ENCODE results near the gene WNK2.
A peak's percentile ranks its signal among the peaks of the same experiment; 100 is the strongest.

Gene WNK2

DNA sequence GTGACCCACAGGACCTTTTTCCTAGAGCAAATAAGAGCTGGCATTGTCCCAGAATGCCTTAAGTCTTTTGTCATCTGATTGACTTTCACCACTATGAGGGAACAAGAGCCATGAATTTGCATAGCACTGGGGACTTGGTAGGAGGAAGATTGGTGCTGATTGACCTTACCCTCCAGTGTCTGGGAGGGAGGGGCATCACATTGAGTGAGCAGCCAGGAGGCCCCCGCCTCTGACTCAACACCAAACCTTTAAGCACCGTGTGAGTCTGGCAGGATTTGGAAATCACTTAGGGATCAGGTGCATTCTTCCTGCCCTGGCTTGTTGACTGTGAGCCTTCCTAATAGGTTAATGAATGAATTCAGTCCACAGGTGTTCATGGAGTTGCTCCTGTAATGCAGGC is 40.7 kb downstream of the WNK2 start:
- Histone ChIP-seq H3K79me2 (ENCODE audit: low read length) (no peaks in the 10 kb centered on the region), H3K27ac (ENCODE audit: low read length) (no peak overlapping the region), H3K4me3 (ENCODE audit: low read length) (no peak overlapping the region), H3K4me1 (ENCODE audit: low read length) (peaks cover 16% of the 10 kb centered on the region), H3K9ac (ENCODE audit: low read length) (no peak overlapping the region), H4K20me1 (ENCODE audit: insufficient read depth, low read length) (no peaks in the 10 kb centered on the region), H3K36me3 (replicated peaks; ENCODE audit: low read depth, low read length) (no peaks in the 10 kb centered on the region), H2AFZ (ENCODE audit: low read depth, low read length) (no peak overlapping the region), H3K9me3 (ENCODE audit: insufficient read depth, low read length) (no peaks in the 10 kb centered on the region), H3K4me2 (ENCODE audit: low read length) (no peak overlapping the region), H3K27me3 (ENCODE audit: low read depth, low read length) (no peaks in the 10 kb centered on the region)
- TF ChIP-seq, protein P1, sequence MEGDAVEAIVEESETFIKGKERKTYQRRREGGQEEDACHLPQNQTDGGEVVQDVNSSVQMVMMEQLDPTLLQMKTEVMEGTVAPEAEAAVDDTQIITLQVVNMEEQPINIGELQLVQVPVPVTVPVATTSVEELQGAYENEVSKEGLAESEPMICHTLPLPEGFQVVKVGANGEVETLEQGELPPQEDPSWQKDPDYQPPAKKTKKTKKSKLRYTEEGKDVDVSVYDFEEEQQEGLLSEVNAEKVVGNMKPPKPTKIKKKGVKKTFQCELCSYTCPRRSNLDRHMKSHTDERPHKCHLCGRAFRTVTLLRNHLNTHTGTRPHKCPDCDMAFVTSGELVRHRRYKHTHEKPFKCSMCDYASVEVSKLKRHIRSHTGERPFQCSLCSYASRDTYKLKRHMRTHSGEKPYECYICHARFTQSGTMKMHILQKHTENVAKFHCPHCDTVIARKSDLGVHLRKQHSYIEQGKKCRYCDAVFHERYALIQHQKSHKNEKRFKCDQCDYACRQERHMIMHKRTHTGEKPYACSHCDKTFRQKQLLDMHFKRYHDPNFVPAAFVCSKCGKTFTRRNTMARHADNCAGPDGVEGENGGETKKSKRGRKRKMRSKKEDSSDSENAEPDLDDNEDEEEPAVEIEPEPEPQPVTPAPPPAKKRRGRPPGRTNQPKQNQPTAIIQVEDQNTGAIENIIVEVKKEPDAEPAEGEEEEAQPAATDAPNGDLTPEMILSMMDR (IDR thresholded peaks at IDR 0.05; ENCODE audit: low read depth, low read length) = no peak
- no peak for TF ChIP-seq EZH2phosphoT487 (IDR thresholded peaks at IDR 0.05; ENCODE audit: low read depth)

DNA sequence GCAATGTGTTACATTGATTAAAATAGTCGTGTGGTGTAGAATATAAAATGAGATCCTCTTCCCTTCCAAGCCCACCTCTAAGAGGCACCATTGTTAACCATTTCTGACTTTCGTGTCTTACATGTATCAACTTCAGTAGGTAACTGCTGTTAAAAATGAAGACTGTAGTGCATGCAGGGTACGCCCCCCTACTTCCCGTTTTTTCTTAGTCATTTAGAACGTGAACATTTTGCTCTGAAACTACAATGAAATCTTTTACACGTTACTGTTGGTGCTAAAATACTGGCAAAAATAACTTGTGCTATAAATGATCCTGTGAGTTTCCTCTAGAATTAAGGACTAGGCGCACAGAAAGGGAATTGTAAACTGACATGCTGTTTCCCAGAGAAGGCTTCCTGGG is 41.5 kb downstream of the WNK2 start:
- H3K4me2 ChIP-seq (ENCODE audit: low read length) = peak overlapping the region; percentile 60
- H3K79me2 ChIP-seq (ENCODE audit: low read length) = no peaks in the 10 kb centered on the region
- H4K20me1 ChIP-seq (ENCODE audit: insufficient read depth, low read length) = no peaks in the 10 kb centered on the region
- TF ChIP-seq, protein P1 (IDR thresholded peaks at IDR 0.05; ENCODE audit: low read depth, low read length) = no peak
- no peak for TF ChIP-seq EZH2phosphoT487 (IDR thresholded peaks at IDR 0.05; ENCODE audit: low read depth)
- H3K27me3 ChIP-seq (ENCODE audit: low read depth, low read length) = no peaks in the 10 kb centered on the region
- H3K4me1 ChIP-seq (ENCODE audit: low read length) = peaks cover 16% of the 10 kb centered on the region
- no peak overlapping the region for H3K9ac ChIP-seq (ENCODE audit: low read length)
- peak overlapping the region; percentile 43 for H2AFZ ChIP-seq (ENCODE audit: low read depth, low read length)
- peak overlapping the region; percentile 54 for H3K4me3 ChIP-seq (ENCODE audit: low read length)
- no peak overlapping the region for H3K27ac ChIP-seq (ENCODE audit: low read length)
- no peaks in the 10 kb centered on the region for H3K9me3 ChIP-seq (ENCODE audit: insufficient read depth, low read length)
- no peaks in the 10 kb centered on the region for H3K36me3 ChIP-seq (replicated peaks; ENCODE audit: low read depth, low read length)

DNA sequence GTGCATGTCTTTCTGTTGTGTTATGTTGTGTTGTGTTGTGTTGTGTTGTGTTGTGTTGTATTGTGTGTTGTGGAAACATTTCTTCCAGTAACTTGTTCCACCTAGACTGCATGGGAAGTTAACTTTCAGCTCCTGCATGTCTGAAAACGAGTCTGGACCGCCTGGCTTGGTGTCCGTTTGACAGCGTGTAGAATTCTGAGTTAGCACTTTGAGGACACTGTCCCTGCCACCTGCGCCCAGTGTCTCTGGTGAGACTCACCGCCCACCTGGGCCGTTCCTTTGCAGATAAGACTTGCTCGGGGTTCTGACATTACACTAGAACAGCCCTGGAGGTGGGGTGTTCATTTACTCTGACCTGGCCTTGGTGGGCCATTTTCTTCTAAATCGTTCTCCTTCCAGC is 42.0 kb downstream of the WNK2 start:
- Histone ChIP-seq H3K9me3 (ENCODE audit: insufficient read depth, low read length) (no peaks in the 10 kb centered on the region), H3K4me1 (ENCODE audit: low read length) (peaks cover 16% of the 10 kb centered on the region), H3K9ac (ENCODE audit: low read length) (no peak overlapping the region), H3K4me3 (ENCODE audit: low read length) (peak overlapping the region; percentile 54), H3K27me3 (ENCODE audit: low read depth, low read length) (no peaks in the 10 kb centered on the region), H3K79me2 (ENCODE audit: low read length) (no peaks in the 10 kb centered on the region), H3K36me3 (replicated peaks; ENCODE audit: low read depth, low read length) (no peaks in the 10 kb centered on the region), H4K20me1 (ENCODE audit: insufficient read depth, low read length) (no peaks in the 10 kb centered on the region), H2AFZ (ENCODE audit: low read depth, low read length) (peak overlapping the region; percentile 43; the same call in 1 of the 2 replicates), H3K27ac (ENCODE audit: low read length) (no peak overlapping the region), H3K4me2 (ENCODE audit: low read length) (peak overlapping the region; percentile 60)
- no peak for TF ChIP-seq EZH2phosphoT487 (IDR thresholded peaks at IDR 0.05; ENCODE audit: low read depth)
- TF ChIP-seq, protein P1 (IDR thresholded peaks at IDR 0.05; ENCODE audit: low read depth, low read length) = no peak

DNA sequence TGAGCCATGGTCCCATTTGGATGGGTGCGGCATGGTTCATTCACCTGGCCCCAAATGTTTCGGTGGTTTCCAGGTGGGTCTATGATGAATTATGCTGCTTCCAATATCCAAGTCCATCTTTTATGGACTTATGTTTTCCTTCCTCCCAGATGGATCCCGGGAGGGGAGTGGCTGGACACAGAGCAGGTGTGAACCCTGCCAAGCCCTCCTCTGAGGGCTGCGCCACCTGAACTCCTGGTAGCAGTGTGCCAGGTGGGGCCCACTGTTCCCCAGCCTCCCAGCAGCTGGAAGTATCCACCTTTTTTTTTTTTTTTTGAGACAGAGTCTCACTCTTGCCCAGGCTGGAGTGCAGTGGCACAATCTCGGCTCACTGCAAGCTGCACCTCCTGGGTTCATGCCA is 42.9 kb downstream of the WNK2 start:
- TF ChIP-seq EZH2phosphoT487 (IDR thresholded peaks at IDR 0.05; ENCODE audit: low read depth) = no peak
- TF ChIP-seq, protein P1 (IDR thresholded peaks at IDR 0.05; ENCODE audit: low read depth, low read length) = no peak
- Histone ChIP-seq H3K79me2 (ENCODE audit: low read length) (no peaks in the 10 kb centered on the region), H3K4me3 (ENCODE audit: low read length) (no peak overlapping the region), H3K27ac (ENCODE audit: low read length) (no peak overlapping the region), H3K4me2 (ENCODE audit: low read length) (no peak overlapping the region), H3K9me3 (ENCODE audit: insufficient read depth, low read length) (no peaks in the 10 kb centered on the region), H3K27me3 (ENCODE audit: low read depth, low read length) (no peaks in the 10 kb centered on the region), H2AFZ (ENCODE audit: low read depth, low read length) (no peak overlapping the region), H3K36me3 (replicated peaks; ENCODE audit: low read depth, low read length) (no peaks in the 10 kb centered on the region), H3K9ac (ENCODE audit: low read length) (no peak overlapping the region), H3K4me1 (ENCODE audit: low read length) (peaks cover 16% of the 10 kb centered on the region), H4K20me1 (ENCODE audit: insufficient read depth, low read length) (no peaks in the 10 kb centered on the region)

Data from OCI-LY3 (cell line).